ENCODE measurements around the gene ASB16.

ASB16 gene

DNA sequence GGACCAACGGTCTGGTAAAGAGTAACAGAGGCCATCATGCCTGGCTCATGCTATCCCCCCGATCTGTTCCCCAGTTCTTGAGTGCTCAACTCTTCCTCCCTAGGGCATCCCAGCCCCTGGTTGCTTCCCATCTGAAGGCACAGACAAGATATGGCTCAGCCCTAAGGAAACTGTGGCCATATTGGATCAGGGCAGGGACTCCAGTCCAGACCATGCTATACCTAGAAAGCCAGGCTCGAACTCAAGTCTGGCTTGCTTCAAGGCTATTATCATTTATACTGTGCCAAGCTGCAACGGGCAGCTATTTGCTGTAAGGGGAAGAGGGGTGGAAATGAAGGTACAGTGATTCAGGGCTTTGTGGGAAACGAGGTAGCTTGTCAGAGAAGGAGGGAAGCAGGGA, 46.2 kb downstream of the ASB16 start:
- no peak for DNase-seq (ENCODE audit: low read depth in 2 of 2)
- H3K4me3 ChIP-seq (replicated peaks in 1 of 2; ENCODE audit: low read depth in 2 of 2, low read length in 2 of 2) = no peak overlapping the region
- TF ChIP-seq, protein P1, sequence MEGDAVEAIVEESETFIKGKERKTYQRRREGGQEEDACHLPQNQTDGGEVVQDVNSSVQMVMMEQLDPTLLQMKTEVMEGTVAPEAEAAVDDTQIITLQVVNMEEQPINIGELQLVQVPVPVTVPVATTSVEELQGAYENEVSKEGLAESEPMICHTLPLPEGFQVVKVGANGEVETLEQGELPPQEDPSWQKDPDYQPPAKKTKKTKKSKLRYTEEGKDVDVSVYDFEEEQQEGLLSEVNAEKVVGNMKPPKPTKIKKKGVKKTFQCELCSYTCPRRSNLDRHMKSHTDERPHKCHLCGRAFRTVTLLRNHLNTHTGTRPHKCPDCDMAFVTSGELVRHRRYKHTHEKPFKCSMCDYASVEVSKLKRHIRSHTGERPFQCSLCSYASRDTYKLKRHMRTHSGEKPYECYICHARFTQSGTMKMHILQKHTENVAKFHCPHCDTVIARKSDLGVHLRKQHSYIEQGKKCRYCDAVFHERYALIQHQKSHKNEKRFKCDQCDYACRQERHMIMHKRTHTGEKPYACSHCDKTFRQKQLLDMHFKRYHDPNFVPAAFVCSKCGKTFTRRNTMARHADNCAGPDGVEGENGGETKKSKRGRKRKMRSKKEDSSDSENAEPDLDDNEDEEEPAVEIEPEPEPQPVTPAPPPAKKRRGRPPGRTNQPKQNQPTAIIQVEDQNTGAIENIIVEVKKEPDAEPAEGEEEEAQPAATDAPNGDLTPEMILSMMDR (IDR thresholded peaks at IDR 0.05; ENCODE audit: low read depth, low read length) = no peak

DNA sequence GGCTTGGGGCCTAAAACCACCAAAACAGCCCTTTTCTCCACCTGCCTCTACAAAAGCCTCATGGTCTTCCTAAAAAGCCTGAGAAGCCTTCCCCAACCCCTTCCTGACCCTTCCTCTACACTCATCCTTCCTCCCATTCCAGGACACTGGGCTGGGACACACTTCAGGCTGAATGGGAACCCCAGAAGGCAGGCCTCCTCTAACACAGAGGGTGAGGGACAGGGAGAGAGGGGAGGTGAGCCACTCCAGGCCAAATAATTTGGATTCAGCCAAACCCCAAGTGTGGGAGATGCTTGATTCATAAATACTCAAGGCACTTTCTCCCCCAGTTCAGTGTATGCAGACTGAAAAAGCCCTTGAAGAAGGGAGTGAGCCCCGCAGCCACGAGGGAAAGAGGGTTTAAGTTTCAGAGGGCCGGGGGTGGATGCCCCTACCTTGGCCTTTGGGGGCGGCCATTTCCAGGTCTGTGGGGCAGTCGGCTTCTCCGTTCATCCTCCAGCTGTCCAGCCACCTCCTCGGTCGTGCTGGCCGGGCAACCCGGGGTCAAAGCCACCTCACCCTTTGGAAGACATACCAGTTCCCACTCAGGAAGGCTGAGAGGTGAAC, 47.3 kb downstream of the ASB16 start:
- H3K4me3 ChIP-seq (replicated peaks in 1 of 2; ENCODE audit: low read depth in 2 of 2, low read length in 2 of 2) = peak overlapping the region; percentile 53 to 89
- TF ChIP-seq, protein P1 (IDR thresholded peaks at IDR 0.05; ENCODE audit: low read depth, low read length) = no peak
- no peak for DNase-seq (ENCODE audit: low read depth in 2 of 2)

DNA sequence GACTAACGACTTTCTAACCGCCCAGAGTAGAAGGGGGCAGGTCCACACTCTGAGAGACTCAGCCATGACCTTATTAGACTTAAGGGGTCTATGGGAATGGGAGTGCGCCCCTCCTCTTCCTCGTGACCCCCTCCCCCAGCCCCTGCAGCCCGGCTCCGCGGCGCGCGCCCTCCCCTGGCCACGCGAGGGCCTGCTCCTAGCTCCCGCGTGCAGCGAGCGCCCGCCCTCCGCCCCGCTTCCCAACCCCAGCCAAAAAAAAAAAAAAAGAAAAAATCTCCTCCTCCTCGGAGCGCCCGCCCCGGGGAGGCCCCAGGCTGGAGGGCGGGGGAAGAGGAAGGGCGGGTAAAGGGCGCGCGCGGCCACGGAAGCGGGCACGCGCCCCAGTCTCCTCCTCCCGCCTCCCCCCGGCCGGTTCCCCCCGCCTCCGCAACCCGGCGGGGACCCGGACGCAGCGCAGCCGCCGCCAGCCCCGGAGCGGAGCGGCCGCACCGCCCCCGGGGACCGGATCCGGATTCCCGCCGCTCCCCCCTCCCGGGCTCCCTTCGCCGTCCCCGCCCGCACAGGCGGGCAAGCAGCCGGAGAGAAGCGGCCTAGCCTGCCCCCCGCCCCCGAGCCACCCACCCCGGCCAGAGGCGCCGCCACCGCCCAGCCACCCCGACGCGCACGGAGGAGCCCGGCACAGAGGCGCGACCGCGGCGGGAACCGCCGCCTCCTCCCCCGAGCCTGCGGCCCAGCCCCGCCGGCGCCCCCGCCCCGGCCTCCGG, 48.0 kb downstream of the ASB16 start:
- DNase-seq (ENCODE audit: low read depth in 2 of 2) = peak; percentile 90 to 94
- TF ChIP-seq, protein P1 (IDR thresholded peaks at IDR 0.05; ENCODE audit: low read depth, low read length) = peak; percentile 31
- peak overlapping the region; percentile 53 to 89 for H3K4me3 ChIP-seq (replicated peaks in 1 of 2; ENCODE audit: low read depth in 2 of 2, low read length in 2 of 2)

GRCh38 chr17:44219108-44219615, 48.7 kb downstream of the ASB16 start:
- TF ChIP-seq, protein P1 (IDR thresholded peaks at IDR 0.05; ENCODE audit: low read depth, low read length) = peak; percentile 15
- DNase-seq (ENCODE audit: low read depth in 2 of 2) = peak; percentile 58 to 79
- H3K4me3 ChIP-seq (replicated peaks in 1 of 2; ENCODE audit: low read depth in 2 of 2, low read length in 2 of 2) = peak overlapping the region; percentile 37 to 89

- TF ChIP-seq, protein P1 (IDR thresholded peaks at IDR 0.05; ENCODE audit: low read depth, low read length) = no peak
- H3K4me3 ChIP-seq (replicated peaks in 1 of 2; ENCODE audit: low read depth in 2 of 2, low read length in 2 of 2) = peak within 1 kb of the TSS; percentile 89
- DNase-seq (ENCODE audit: low read depth in 2 of 2) = peak in 1 of 2 donors; percentile 72
These were observed 49.2 kb downstream of the ASB16 start, which contains the start of gene UBTF for GRCh38 chr17:44219616-44220212. UBTF (minus strand) TSS chr17:44219675; CDS start chr17:44218229, 1,446 bp downstream.

DNA sequence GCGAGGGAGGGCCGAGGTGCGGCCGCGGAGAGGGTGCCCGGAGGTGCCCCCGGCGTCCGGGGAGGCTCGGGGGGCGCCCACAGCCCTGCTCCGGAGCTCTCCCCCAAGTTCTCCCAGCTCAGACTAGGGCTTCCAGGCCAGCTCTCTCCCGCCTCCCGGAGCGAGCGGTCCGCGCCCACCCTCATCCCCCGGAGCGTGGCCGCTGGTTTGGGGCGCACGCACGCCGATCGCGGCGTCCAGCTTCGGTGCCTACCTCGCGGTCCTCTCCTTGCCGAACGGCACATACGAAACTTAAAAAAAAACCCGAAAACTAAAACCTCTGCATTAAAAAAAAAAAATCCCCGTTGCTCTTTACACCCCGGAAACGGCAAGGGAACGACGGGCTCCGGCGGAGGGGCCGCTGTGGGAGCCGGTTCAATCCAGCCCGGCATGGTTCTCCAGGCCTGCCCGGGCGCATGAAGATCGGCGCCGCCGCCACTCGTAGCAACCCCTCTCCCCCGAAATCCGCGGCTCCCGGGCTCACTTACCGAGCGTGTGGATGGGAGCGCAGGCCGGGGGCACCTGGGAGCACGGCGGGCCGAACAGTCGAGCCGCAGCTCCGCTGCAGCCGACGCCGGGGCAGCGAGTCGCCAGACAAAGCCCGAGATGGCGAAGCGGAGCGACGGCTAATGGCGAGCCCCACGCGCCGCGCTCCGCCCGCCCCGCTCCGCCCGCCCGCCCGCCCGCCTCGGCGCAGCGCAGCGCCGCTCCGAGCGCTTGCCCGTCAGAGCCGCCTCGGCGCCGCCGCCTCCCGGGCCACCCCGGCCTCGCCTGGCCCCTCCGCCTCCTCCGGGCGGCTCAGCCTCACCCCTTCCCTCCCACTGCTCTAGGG, 49.9 kb downstream of the ASB16 start:
- TF ChIP-seq, protein P1 (IDR thresholded peaks at IDR 0.05; ENCODE audit: low read depth, low read length) = no peak
- peak overlapping the region; percentile 89 for H3K4me3 ChIP-seq (replicated peaks in 1 of 2; ENCODE audit: low read depth in 2 of 2, low read length in 2 of 2)
- peak; percentile 59 to 73 for DNase-seq (ENCODE audit: low read depth in 2 of 2)

Data from cardiac fibroblast (primary cell).